Erythroblast (primary cell): Measurements from ENCODE around the gene PUM1.

Source experiments
- GATA1 ChIP-seq: IDR thresholded peaks from 2 replicates; pipeline ENCODE4 v1.6.1; 2011; ENCODE audit warnings: low read depth, mild to moderate bottlenecking, control low read depth, low read length, moderate library complexity
- POLR2A ChIP-seq: IDR thresholded peaks from 2 replicates; pipeline ENCODE4 v1.6.1; 2011; ENCODE audit warnings: mild to moderate bottlenecking, low read length

- TF ChIP-seq GATA1: no peak
- TF ChIP-seq POLR2A: no peak
Measured at GRCh38 chr1:30990591-30990990, 74.9 kb downstream of the PUM1 start.
